HepG2 (cell line): ENCODE measurements around the gene NBEAL1. TPM values are rescaled to one million over a fixed set of nuclear protein-coding genes. Genes with fewer than 3 reads are reported as not detected.
A peak's percentile ranks its signal among the peaks of the same experiment; 100 is the strongest.

Experiments used
- CAMTA2 ChIP-seq: sonication (generic); formaldehyde crosslinking; IDR thresholded peaks from 2 replicates; pipeline ENCODE4 v1.4.0; 2020; ENCODE audit warnings: mild to moderate bottlenecking, missing genetic modification reagents, borderline replicate concordance
- DR1 ChIP-seq: sonication (generic); formaldehyde crosslinking; IDR thresholded peaks from 2 replicates; pipeline ENCODE4 v1.8.0; 2021; ENCODE audit warnings: mild to moderate bottlenecking, missing genetic modification reagents, inconsistent platforms
- IRF2 ChIP-seq: IDR thresholded peaks from 2 replicates; pipeline ENCODE4 v1.6.1; 2018; ENCODE audit warnings: missing genetic modification reagents, missing compliant biosample characterization
- MXD4 ChIP-seq: IDR thresholded peaks from 2 replicates; pipeline ENCODE4 v1.6.1; 2016; ENCODE audit warnings: mild to moderate bottlenecking, missing biosample characterization, missing genetic modification reagents
- TAF1 ChIP-seq: sonication (generic); formaldehyde crosslinking; IDR thresholded peaks from 2 replicates; pipeline ENCODE4 v1.4.0; 2020; ENCODE audit warnings: missing genetic modification reagents
- WIZ ChIP-seq: sonication (generic); formaldehyde crosslinking; IDR thresholded peaks from 2 replicates; pipeline ENCODE4 v1.5.1; 2020; ENCODE audit warnings: mild to moderate bottlenecking, missing genetic modification reagents
- ZEB1 ChIP-seq: IDR thresholded peaks from 2 replicates; pipeline ENCODE4 v1.6.1; 2012; ENCODE audit warnings: mild to moderate bottlenecking, low read depth, inconsistent platforms; ENCODE audit not compliant: insufficient replicate concordance
- ZFP36L1 ChIP-seq: sonication (generic); formaldehyde crosslinking; IDR thresholded peaks from 2 replicates; pipeline ENCODE4 v1.8.0; 2022; ENCODE audit warnings: mild to moderate bottlenecking, missing genetic modification reagents, moderate library complexity
- ZKSCAN5 ChIP-seq: sonication (generic); formaldehyde crosslinking; IDR thresholded peaks from 2 replicates; pipeline ENCODE4 v1.5.1; 2020; ENCODE audit warnings: mild to moderate bottlenecking, missing genetic modification reagents
- ZNF446 ChIP-seq: sonication (generic); formaldehyde crosslinking; IDR thresholded peaks from 2 replicates; pipeline ENCODE4 v1.5.0; 2020; ENCODE audit warnings: mild to moderate bottlenecking, missing genetic modification reagents
- polyA plus RNA-seq, 8 experiments: library from polyadenylated mRNA; depleted of rRNA in 3 of 8; stranded (reverse) in 7 of 8; unstranded in 1 of 8; fragments of >200 nt; fragmentation: Illumina TruSeq in 4 of 8; extraction: Trizol in 4 of 8; gene quantifications; 2 replicates each; pipeline versions ENCODE4 v1.2.1 to v1.2.3, GENCODE V29; 2011 to 2016; ENCODE audit warnings: low read depth in 4 of 8, missing spikeins in 1 of 8, mixed read lengths in 1 of 8; ENCODE audit not compliant: insufficient read depth in 1 of 8
- total RNA-seq, 5 experiments: library from RNA; depleted of rRNA; stranded (reverse); fragments of >200 nt; fragmentation: Illumina TruSeq; extraction: Trizol; gene quantifications; 2 replicates each; pipeline ENCODE4 v1.2.3, GENCODE V29; 2016; ENCODE audit warnings: low read depth in 1 of 5
- TF ChIP-seq, protein P1 (sequence below): sonication (generic); formaldehyde crosslinking; IDR thresholded peaks from 2 replicates; pipeline ENCODE4 v1.5.1; 2020; ENCODE audit warnings: mild to moderate bottlenecking, missing genetic modification reagents, borderline replicate concordance
- TF ChIP-seq, protein P2 (sequence below): sonication (generic); formaldehyde crosslinking; IDR thresholded peaks from 2 replicates; pipeline ENCODE4 v1.4.0; 2020; ENCODE audit warnings: mild to moderate bottlenecking, missing genetic modification reagents, borderline replicate concordance
- TF ChIP-seq, protein P3 (sequence below): IDR thresholded peaks from 2 replicates; pipeline ENCODE4 v1.6.1; 2012; ENCODE audit warnings: low read length, improper control_type of control experiment
- TF ChIP-seq, protein P4 (sequence below), 2 experiments: sonication (generic) in 1 of 2; formaldehyde crosslinking in 1 of 2; IDR thresholded peaks; 2 replicates each; pipeline versions ENCODE4 v1.4.0 to v1.6.1; 2016 to 2020; ENCODE audit warnings: borderline replicate concordance in 1 of 2, low read depth in 1 of 2, mild to moderate bottlenecking in 1 of 2, missing genetic modification reagents in 1 of 2

NBEAL1 gene
- total and polyA plus RNA-seq, 2 of the 13 experiments (the other 11 are each of a cell fraction or from before 2014, with no cell fraction given) = 6.4 to 15.7 TPM

DNA sequence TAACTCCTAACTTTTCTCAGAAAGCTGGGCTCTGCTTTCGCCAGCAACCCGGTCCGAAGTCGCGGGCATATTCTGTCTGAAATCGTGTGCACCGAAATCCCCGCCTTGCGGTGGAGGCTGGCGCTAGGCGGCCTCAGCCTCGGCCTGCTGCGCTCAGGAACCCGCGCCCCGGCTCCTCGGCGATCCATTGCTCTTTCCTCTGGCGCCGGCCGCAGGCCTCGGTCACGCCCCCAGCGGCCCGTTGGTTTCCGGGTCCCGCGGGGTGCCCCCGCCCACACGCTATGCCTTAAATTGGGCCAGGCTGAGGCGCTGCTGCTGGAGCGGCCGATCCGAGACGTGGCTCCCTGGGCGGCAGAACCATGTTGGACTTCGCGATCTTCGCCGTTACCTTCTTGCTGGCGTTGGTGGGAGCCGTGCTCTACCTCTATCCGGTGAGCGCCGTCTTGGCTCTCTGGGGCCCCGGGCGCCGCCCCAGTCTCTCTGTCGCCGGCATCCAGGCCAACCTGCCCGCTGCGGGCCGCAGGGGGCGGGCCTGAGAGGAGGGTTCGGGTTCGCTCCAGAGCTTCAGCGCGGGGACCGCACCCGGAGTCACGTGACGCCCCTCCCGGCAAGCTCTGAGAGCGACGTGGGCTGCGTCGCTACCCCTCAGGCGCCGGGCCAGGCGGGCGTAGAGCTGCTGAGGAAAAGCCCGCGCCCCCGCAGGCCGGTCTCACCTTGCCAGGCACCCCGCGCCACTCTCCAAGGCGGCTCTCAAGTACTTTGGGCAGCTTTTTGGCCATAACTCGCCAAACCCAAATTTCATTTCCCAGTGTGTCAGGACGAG lies 224.2 kb downstream of the NBEAL1 start, which contains the start of gene CYP20A1 (continued):
- TF ChIP-seq, protein P1, sequence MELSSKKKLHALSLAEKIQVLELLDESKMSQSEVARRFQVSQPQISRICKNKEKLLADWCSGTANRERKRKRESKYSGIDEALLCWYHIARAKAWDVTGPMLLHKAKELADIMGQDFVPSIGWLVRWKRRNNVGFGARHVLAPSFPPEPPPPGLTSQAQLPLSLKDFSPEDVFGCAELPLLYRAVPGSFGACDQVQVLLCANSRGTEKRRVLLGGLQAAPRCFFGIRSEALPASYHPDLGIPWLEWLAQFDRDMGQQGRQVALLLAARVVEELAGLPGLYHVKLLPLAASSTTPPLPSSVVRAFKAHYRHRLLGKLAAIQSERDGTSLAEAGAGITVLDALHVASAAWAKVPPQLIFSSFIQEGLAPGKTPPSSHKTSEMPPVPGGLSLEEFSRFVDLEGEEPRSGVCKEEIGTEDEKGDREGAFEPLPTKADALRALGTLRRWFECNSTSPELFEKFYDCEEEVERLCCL (CRISPR knock-in tag) = peak; percentile 97
- TF ChIP-seq, protein P2, sequence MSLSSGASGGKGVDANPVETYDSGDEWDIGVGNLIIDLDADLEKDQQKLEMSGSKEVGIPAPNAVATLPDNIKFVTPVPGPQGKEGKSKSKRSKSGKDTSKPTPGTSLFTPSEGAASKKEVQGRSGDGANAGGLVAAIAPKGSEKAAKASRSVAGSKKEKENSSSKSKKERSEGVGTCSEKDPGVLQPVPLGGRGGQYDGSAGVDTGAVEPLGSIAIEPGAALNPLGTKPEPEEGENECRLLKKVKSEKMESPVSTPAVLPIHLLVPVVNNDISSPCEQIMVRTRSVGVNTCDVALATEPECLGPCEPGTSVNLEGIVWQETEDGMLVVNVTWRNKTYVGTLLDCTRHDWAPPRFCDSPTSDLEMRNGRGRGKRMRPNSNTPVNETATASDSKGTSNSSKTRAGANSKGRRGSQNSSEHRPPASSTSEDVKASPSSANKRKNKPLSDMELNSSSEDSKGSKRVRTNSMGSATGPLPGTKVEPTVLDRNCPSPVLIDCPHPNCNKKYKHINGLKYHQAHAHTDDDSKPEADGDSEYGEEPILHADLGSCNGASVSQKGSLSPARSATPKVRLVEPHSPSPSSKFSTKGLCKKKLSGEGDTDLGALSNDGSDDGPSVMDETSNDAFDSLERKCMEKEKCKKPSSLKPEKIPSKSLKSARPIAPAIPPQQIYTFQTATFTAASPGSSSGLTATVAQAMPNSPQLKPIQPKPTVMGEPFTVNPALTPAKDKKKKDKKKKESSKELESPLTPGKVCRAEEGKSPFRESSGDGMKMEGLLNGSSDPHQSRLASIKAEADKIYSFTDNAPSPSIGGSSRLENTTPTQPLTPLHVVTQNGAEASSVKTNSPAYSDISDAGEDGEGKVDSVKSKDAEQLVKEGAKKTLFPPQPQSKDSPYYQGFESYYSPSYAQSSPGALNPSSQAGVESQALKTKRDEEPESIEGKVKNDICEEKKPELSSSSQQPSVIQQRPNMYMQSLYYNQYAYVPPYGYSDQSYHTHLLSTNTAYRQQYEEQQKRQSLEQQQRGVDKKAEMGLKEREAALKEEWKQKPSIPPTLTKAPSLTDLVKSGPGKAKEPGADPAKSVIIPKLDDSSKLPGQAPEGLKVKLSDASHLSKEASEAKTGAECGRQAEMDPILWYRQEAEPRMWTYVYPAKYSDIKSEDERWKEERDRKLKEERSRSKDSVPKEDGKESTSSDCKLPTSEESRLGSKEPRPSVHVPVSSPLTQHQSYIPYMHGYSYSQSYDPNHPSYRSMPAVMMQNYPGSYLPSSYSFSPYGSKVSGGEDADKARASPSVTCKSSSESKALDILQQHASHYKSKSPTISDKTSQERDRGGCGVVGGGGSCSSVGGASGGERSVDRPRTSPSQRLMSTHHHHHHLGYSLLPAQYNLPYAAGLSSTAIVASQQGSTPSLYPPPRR (CRISPR knock-in tag) = peak; percentile 55; the same call in 1 of the 2 replicates
- peak; percentile 99 for TF ChIP-seq DR1 (CRISPR knock-in tag)
- TF ChIP-seq ZNF446 (CRISPR knock-in tag) = peak; percentile 98
- TF ChIP-seq, protein P3, sequence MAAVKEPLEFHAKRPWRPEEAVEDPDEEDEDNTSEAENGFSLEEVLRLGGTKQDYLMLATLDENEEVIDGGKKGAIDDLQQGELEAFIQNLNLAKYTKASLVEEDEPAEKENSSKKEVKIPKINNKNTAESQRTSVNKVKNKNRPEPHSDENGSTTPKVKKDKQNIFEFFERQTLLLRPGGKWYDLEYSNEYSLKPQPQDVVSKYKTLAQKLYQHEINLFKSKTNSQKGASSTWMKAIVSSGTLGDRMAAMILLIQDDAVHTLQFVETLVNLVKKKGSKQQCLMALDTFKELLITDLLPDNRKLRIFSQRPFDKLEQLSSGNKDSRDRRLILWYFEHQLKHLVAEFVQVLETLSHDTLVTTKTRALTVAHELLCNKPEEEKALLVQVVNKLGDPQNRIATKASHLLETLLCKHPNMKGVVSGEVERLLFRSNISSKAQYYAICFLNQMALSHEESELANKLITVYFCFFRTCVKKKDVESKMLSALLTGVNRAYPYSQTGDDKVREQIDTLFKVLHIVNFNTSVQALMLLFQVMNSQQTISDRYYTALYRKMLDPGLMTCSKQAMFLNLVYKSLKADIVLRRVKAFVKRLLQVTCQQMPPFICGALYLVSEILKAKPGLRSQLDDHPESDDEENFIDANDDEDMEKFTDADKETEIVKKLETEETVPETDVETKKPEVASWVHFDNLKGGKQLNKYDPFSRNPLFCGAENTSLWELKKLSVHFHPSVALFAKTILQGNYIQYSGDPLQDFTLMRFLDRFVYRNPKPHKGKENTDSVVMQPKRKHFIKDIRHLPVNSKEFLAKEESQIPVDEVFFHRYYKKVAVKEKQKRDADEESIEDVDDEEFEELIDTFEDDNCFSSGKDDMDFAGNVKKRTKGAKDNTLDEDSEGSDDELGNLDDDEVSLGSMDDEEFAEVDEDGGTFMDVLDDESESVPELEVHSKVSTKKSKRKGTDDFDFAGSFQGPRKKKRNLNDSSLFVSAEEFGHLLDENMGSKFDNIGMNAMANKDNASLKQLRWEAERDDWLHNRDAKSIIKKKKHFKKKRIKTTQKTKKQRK = no peak
- peak; percentile 74 for TF ChIP-seq ZEB1
- TF ChIP-seq CAMTA2 (CRISPR knock-in tag) = peak; percentile 95
- no peak for TF ChIP-seq ZKSCAN5
- TF ChIP-seq WIZ (CRISPR knock-in tag) = peak; percentile 94
- TF ChIP-seq, protein P4, sequence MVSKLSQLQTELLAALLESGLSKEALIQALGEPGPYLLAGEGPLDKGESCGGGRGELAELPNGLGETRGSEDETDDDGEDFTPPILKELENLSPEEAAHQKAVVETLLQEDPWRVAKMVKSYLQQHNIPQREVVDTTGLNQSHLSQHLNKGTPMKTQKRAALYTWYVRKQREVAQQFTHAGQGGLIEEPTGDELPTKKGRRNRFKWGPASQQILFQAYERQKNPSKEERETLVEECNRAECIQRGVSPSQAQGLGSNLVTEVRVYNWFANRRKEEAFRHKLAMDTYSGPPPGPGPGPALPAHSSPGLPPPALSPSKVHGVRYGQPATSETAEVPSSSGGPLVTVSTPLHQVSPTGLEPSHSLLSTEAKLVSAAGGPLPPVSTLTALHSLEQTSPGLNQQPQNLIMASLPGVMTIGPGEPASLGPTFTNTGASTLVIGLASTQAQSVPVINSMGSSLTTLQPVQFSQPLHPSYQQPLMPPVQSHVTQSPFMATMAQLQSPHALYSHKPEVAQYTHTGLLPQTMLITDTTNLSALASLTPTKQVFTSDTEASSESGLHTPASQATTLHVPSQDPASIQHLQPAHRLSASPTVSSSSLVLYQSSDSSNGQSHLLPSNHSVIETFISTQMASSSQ (IDR thresholded peaks at IDR 0.05; ENCODE audit: low read depth) = no peak
- TF ChIP-seq, protein P4 (CRISPR knock-in tag; IDR thresholded peaks at IDR 0.05; ENCODE audit: borderline replicate concordance) = peak; percentile 74; the same call in 1 of the 2 replicates
- TF ChIP-seq ZFP36L1 = peak; percentile 86
- TF ChIP-seq MXD4 (CRISPR knock-in tag) = peak; percentile 88
- peak; percentile 91 for TF ChIP-seq TAF1 (CRISPR knock-in tag)
- peak; percentile 87; the same call in 1 of the 2 replicates for TF ChIP-seq IRF2 (CRISPR knock-in tag)
